K562 (cell line): ENCODE data around the gene LRRC15. TPM values are rescaled to one million over a fixed set of nuclear protein-coding genes. Genes with fewer than 3 reads are reported as not detected.

Experiments used
- BDP1 ChIP-seq: IDR thresholded peaks from 3 replicates; pipeline ENCODE4 v1.6.1; 2011; ENCODE audit not compliant: insufficient read length, insufficient read depth
- FOXA1 ChIP-seq: fragments of 450-650 bp; IDR thresholded peaks from 2 replicates; pipeline ENCODE4 v1.6.1; 2016; ENCODE audit warnings: mild to moderate bottlenecking, borderline replicate concordance
- NCOA6 ChIP-seq: fragments of 450-650 bp; IDR thresholded peaks from 2 replicates; pipeline ENCODE4 v1.6.1; 2017; ENCODE audit warnings: mild to moderate bottlenecking
- NFXL1 ChIP-seq: fragments of 450-650 bp; formaldehyde crosslinking; IDR thresholded peaks from 2 replicates; pipeline ENCODE4 v1.4.0; 2021; ENCODE audit warnings: mild to moderate bottlenecking
- NKRF ChIP-seq: fragments of 450-650 bp; IDR thresholded peaks from 2 replicates; pipeline ENCODE4 v1.6.1; 2016; ENCODE audit warnings: borderline replicate concordance
- PTTG1 ChIP-seq: fragments of 450-650 bp; IDR thresholded peaks from 2 replicates; pipeline ENCODE4 v1.6.1; 2016; ENCODE audit warnings: low read depth, mild to moderate bottlenecking, missing genetic modification characterization, missing compliant biosample characterization
- RERE ChIP-seq: sonication (generic); formaldehyde crosslinking; IDR thresholded peaks from 2 replicates; pipeline ENCODE4 v1.8.0; 2023; ENCODE audit warnings: missing genetic modification reagents, mild to moderate bottlenecking, borderline replicate concordance
- USF1 ChIP-seq: sonication (generic); formaldehyde crosslinking; IDR thresholded peaks from 2 replicates; pipeline ENCODE4 v1.9.0; 2022; ENCODE audit warnings: mild to moderate bottlenecking, missing genetic modification reagents
- YBX1 ChIP-seq: fragments of 450-650 bp; IDR thresholded peaks from 2 replicates; pipeline ENCODE4 v1.7.1; 2016; ENCODE audit warnings: mild to moderate bottlenecking
- ZBTB2 ChIP-seq: fragments of 450-650 bp; IDR thresholded peaks from 2 replicates; pipeline ENCODE4 v1.6.1; 2016; ENCODE audit warnings: antibody characterized with exemption
- ZBTB5 ChIP-seq: fragments of 450-650 bp; IDR thresholded peaks from 2 replicates; pipeline ENCODE4 v1.6.1; 2017; ENCODE audit warnings: antibody characterized with exemption
- ZKSCAN1 ChIP-seq: fragments of 150-350 bp; IDR thresholded peaks from 2 replicates; pipeline ENCODE4 v1.6.1; 2016; ENCODE audit warnings: low read depth, low read length
- ZNF512 ChIP-seq: IDR thresholded peaks from 2 replicates; pipeline ENCODE4 v1.6.1; 2016; ENCODE audit warnings: missing genetic modification characterization, missing compliant biosample characterization
- polyA plus RNA-seq, 8 experiments: library from polyadenylated mRNA; depleted of rRNA in 4 of 8; stranded (reverse) in 5 of 8; unstranded in 3 of 8; fragments of >200 nt; fragmentation: Nextera tagmentation in 2 of 8; fragmentation: Illumina TruSeq in 1 of 8; extraction: Ambion mirVana in 2 of 8; extraction: Trizol in 1 of 8; gene quantifications; 2 replicates each; pipeline versions ENCODE4 v1.2.1 to v1.2.3, GENCODE V29; 2011 to 2014; ENCODE audit warnings: inconsistent platforms in 1 of 8, missing spikeins in 1 of 8
- total RNA-seq, 7 experiments: library from RNA; depleted of rRNA in 6 of 7; stranded (reverse); fragments of >200 nt in 6 of 7; fragmentation: Illumina TruSeq in 2 of 7; extraction: Trizol in 2 of 7; gene quantifications; 2 replicates each; pipeline versions ENCODE4 v1.2.1 to v1.2.3, GENCODE V29; 2011 to 2021; ENCODE audit warnings: low replicate concordance in 1 of 7

Gene LRRC15
- total and polyA plus RNA-seq, 9 of the 15 experiments (the other 6 are each of a cell fraction or from before 2014, with no cell fraction given): not detected

GRCh38 chr3:194326192-194326967 is 43.2 kb downstream of the LRRC15 start (continued):
- TF ChIP-seq NKRF (peak; percentile 86), YBX1 (peak; percentile 82), ZNF512 (tag) (no peak), RERE (CRISPR knock-in tag) (no peak), ZKSCAN1 (no peak), FOXA1 (no peak), BDP1 (no peak), NFXL1 (CRISPR knock-in tag) (no peak), ZBTB2 (0 out of 2 replicates have a peak, but pooled peaks have one; percentile 43), PTTG1 (tag) (no peak), ZBTB5 (peak; percentile 71), NCOA6 (no peak), USF1 (CRISPR knock-in tag) (no peak; the same call in 1 of the 2 replicates)
